Endodermal cell (in vitro differentiated cells): ENCODE measurements around the gene CHMP2A. TPM values are rescaled to one million over a fixed set of nuclear protein-coding genes. Genes with fewer than 3 reads are reported as not detected.

Experiments
- DNase-seq: peaks from one replicate; pipeline ENCODE4 v3.0.0-alpha.2; 2017
- H3K27ac ChIP-seq: 2 replicates; pipeline ENCODE4 v1.5.1; 2013; ENCODE audit warnings: mild to moderate bottlenecking, low read depth, low read length, moderate library complexity
- H3K27me3 ChIP-seq: 2 replicates; pipeline ENCODE4 v1.6.1; 2013; ENCODE audit warnings: mild to moderate bottlenecking, low read length, moderate library complexity; ENCODE audit not compliant: insufficient read depth, control insufficient read depth, poor library complexity, severe bottlenecking
- H3K36me3 ChIP-seq: 2 replicates; pipeline ENCODE4 v1.7.0; 2013; ENCODE audit warnings: mild to moderate bottlenecking, low read length, moderate library complexity; ENCODE audit not compliant: control insufficient read depth, insufficient read depth
- H3K4me1 ChIP-seq: one replicate; pipeline ENCODE4 v1.7.0; 2013; ENCODE audit warnings: low read length; ENCODE audit not compliant: control insufficient read depth, insufficient read depth
- H3K4me3 ChIP-seq: 2 replicates; pipeline ENCODE4 v1.5.1; 2013; ENCODE audit warnings: mild to moderate bottlenecking, low read length, moderate library complexity
- H3K9ac ChIP-seq: 2 replicates; pipeline ENCODE4 v1.6.1; 2013; ENCODE audit warnings: mild to moderate bottlenecking, low read length, moderate library complexity; ENCODE audit not compliant: poor library complexity, severe bottlenecking; ENCODE audit errors: extremely low read depth
- H3K9me3 ChIP-seq: 2 replicates; pipeline ENCODE4 v1.6.1; 2013; ENCODE audit warnings: mild to moderate bottlenecking, low read length, moderate library complexity; ENCODE audit not compliant: control insufficient read depth
- H3K27ac Mint-ChIP-seq: 2 replicates; pipeline ENCODE4 v1.8.0; 2020; ENCODE audit warnings: mixed read lengths
- H3K27me3 Mint-ChIP-seq: 2 replicates; pipeline ENCODE4 v1.8.0; 2021; ENCODE audit warnings: mild to moderate bottlenecking, mixed read lengths; ENCODE audit not compliant: insufficient read depth
- H3K36me3 Mint-ChIP-seq: 2 replicates; pipeline ENCODE4 v1.8.0; 2020; ENCODE audit warnings: low read depth, mixed read lengths
- H3K4me1 Mint-ChIP-seq: 2 replicates; pipeline ENCODE4 v1.8.0; 2020; ENCODE audit warnings: mixed read lengths
- H3K4me3 Mint-ChIP-seq: 2 replicates; pipeline ENCODE4 v1.8.0; 2020; ENCODE audit warnings: mild to moderate bottlenecking, moderate library complexity, mixed read lengths
- H3K9me3 Mint-ChIP-seq: 2 replicates; pipeline ENCODE4 v1.8.0; 2020; ENCODE audit warnings: mild to moderate bottlenecking, mixed read lengths
- CTCF ChIP-seq: fragments of 200-600 bp; sonication (generic); conservative IDR thresholded peaks from 2 replicates; pipeline ENCODE4 v1.5.0; 2021; ENCODE audit warnings: antibody characterized with exemption, mild to moderate bottlenecking
- WGBS, 2 experiments: methylation state at CpG; one replicate each; pipeline versions ENCODE4 v1.1.5 to v1.1.7; 2013; ENCODE audit warnings: missing lambda C conversion rate in 2 of 2, mixed read lengths in 1 of 2; ENCODE audit not compliant: insufficient coverage in 1 of 2, insufficient read length in 1 of 2; 5-methylcytosine and 5-hydroxymethylcytosine counted together
- total RNA-seq, 2 donors: library from RNA; stranded (reverse); fragmentation: NEBNext Ultra II Directional in 1 of 2; extraction: Animal tissue kit (Norgen Biotek cat#: 25700) in 1 of 2; gene quantifications; 2 replicates in 1 of 2; 3 replicates in 1 of 2; pipeline ENCODE4 v1.2.1, GENCODE V29; 2021

Gene CHMP2A
- total RNA-seq, 2 donors from 2014 or later: 97.7 to 147 TPM

- peaks cover 13% of the 10 kb centered on the region for H3K4me1 Mint-ChIP-seq
- Histone ChIP-seq H3K27ac (peak overlapping the region; percentile 77), H3K9ac (peak overlapping the region; percentile 95), H3K36me3 (peaks cover 18% of the 10 kb centered on the region), H3K4me1 (no peaks in the 10 kb centered on the region), H3K4me3 (peak overlapping the region; percentile 98), H3K9me3 (no peaks in the 10 kb centered on the region), H3K27me3 (peaks cover 6% of the 10 kb centered on the region)
- TF ChIP-seq CTCF: no peak
- no peak for DNase-seq
- WGBS, 2 experiments: 92 to 95% methylated on average over 7 to 8 of the region's 8 CpGs
- peaks cover 22% of the 10 kb centered on the region for H3K36me3 Mint-ChIP-seq
- H3K9me3 Mint-ChIP-seq: no peaks in the 10 kb centered on the region
- peak overlapping the region; percentile 96 for H3K4me3 Mint-ChIP-seq
- H3K27ac Mint-ChIP-seq: peak overlapping the region; percentile 99
- H3K27me3 Mint-ChIP-seq: peaks cover 2% of the 10 kb centered on the region
These were observed 5.3 kb upstream of the CHMP2A start for GRCh38 chr19:58560007-58560887.

- WGBS, 2 experiments: 0 to 1% methylated on average over 24 to 33 of the region's 33 CpGs
- H3K27me3 Mint-ChIP-seq: peaks cover 2% of the 10 kb centered on the region
These were observed 4.5 kb upstream of the CHMP2A start for GRCh38 chr19:58559275-58560006.

More at GRCh38 chr19:58559275-58560006, 4.5 kb upstream of the CHMP2A start:
- no peak for TF ChIP-seq CTCF
- Histone ChIP-seq H3K9me3 (no peaks in the 10 kb centered on the region), H3K27me3 (peaks cover 6% of the 10 kb centered on the region), H3K4me1 (no peaks in the 10 kb centered on the region), H3K36me3 (peaks cover 18% of the 10 kb centered on the region), H3K4me3 (peak overlapping the region; percentile 98), H3K9ac (peak overlapping the region; percentile 95), H3K27ac (peak overlapping the region; percentile 99)
- Mint-ChIP-seq H3K4me1 (peaks cover 18% of the 10 kb centered on the region), H3K27ac (peak overlapping the region; percentile 99), H3K9me3 (no peaks in the 10 kb centered on the region), H3K36me3 (peaks cover 22% of the 10 kb centered on the region), H3K4me3 (peak overlapping the region; percentile 96)
- DNase-seq: peak; percentile 97
